SK-N-DZ (cell line): Measurements from ENCODE around the gene SORCS2. TPM values are rescaled to one million over a fixed set of nuclear protein-coding genes. Genes with fewer than 3 reads are reported as not detected.
A peak's percentile ranks its signal among the peaks of the same experiment; 100 is the strongest.

Experiments used
- DNase-seq: peaks from one replicate; pipeline ENCODE4 v3.0.0-alpha.2; 2015; ENCODE audit warnings: low spot score
- polyA plus RNA-seq, 2 experiments: library from polyadenylated mRNA; depleted of rRNA; stranded (reverse); fragments of >200 nt; gene quantifications; 2 replicates each; pipeline ENCODE4 v1.2.3, GENCODE V29; 2014

The SORCS2 gene
- polyA plus RNA-seq (2014; cell fraction: cytosol; rRNA removed) = not detected in 2 replicates
- not detected in 2 replicates for polyA plus RNA-seq (2014; cell fraction: nucleus; rRNA removed)

DNA sequence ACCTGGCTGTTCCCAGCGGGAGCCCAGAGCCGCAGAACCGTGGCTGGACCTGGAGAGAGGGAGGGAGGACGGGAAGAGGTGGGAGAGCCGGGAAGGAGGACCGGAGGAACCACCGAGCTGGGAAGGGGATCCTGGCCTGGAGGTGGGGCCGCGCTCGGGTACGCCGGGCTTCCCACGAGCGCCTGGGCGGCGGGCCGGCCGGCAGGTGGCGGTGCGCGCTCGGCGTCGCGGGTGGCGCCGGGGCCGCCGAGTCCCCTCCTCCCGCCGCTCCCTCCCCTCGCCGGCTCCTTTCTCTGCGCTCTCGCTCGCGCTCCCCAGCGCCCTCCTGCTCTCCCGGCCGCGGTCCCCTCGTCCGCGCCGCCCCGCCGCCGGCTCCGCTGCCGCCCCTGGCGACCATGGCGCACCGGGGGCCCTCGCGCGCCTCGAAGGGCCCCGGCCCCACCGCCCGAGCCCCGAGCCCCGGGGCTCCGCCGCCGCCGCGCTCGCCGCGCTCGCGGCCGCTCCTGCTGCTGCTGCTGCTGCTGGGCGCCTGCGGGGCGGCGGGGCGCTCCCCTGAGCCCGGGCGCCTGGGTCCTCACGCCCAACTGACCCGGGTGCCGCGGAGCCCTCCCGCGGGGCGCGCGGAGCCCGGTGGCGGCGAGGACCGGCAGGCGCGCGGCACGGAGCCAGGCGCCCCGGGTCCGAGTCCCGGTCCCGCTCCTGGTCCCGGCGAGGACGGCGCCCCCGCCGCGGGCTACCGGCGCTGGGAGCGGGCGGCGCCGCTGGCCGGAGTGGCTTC lies at the start of gene SORCS2:
TSS of gene SORCS2 (plus strand) at position 287 of the 778 bp plus-strand sequence.
- DNase-seq = peak; percentile 25

DNA sequence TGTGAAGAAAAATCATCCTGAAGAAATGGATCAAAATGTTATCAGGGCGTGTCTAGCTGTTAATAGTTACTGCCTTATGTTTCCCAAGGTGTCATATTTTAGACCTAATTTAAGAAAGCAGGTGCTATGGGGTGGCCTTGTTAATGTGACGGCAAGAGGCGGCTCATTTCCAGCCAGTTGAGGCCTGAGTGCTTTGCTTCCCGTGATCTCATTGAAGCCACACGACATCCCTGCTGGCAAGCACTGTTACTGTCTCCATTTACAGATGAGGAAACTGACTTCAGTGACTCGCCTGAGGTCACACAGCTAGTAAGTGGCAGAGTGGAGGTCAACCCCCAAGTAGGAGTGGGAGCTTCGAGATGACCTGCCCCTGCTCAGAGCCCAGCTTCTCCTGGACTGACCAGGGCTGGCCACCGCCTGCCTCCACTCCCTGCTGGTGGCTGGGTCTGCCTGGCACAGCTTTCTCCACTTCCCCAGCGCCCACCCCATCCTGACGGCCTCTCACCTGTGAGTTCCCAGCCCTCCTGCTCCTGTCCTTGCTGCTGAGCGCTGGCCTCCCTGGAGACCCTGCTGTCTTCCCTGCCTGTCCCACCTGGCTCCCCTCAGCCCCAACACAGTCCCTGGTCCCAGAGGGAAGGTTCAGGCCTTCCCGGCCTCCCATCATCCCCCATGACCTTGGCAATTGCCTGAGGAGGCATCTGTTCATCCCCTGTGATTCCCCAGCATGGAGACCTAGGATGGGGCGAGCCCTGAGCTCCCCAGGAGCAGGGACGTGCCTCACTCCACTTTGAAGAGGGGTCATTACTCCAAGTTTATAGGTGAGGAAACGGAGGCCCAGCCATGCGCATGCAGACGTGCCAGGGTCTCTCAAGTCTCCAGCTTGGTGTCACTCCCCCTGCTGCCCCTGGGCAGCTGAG lies 47.7 kb upstream of the SORCS2 start:
- no peak for DNase-seq

DNA sequence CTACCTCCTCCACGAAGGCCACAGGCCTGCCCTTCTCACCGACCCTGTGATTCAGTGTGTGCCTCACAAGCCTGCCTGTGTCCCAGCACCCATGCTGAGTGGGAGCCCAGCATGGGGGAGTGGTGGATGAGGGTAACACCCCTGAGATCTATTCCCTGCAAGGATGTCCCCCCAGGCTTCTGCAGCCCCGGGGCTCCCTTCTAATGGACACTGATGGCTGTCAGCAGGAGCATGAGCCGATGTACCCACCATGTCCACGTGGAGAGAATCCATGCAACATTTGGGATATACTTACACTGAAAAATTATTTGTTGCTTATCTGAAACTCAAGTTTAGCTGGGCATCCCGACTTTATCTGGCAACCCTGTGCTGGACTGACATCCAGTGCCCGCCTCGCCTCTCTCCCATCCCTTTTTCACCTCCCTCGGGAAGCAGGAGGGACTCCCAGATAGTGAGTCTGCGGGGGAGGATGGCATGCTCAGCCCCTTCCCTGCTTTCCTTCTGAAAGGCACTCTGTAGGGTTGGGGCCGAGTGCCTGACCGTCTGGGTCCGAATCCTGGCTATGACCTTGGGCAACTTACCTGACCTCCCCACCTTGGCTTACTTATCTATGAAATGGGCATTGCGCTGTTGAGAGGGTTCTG lies 46.9 kb upstream of the SORCS2 start:
- DNase-seq = no peak

DNA sequence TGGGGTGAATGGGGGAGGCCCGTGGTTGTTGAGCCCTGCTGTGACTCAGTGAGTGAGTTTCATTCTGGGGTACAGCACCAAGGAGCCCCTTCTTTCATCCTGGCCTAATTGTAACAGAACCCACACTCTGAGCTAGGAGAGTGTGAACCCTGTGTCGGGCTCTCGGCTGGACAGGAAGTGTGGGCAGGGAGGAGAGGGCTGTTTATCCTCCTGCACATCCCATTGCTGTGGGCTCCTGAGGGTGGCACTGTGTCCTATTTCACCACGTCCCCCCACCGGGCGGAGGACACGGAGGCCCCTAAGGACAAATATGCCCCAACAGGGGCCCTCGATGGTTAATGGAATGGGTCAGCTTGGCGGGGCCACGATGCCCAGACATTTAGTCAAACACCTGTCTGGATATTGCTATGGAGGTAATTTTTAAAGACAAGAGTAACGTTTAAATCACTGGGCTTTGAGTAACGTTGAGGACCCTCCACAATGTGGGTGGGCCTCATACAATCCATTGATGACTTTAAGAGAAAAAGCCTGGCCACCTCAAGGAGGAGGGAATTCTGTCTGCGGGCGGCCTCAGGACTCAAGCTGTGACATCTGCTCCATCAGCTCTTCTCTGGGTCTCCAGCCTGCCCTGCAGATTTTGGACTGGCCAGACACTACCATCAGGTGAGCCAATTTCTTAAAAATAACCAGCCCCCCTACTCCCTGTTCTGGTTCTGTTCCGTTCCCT lies 46.1 kb upstream of the SORCS2 start:
- no peak for DNase-seq

DNA sequence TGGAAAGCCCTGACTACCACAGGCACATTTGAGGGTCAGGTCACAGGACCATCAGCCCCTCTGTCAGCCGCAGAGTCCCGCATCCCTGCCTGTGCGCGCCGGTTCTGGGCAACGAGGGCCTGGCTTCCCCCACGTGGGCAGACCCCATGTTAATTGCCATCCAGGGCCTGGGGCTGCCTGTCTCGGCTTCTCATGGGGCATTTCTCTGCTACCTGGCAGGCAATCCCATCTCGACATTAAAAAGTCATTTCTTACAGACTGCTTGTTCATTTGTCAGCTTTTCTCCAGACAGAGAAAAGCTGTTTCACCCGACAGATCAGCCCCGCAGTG lies 45.6 kb upstream of the SORCS2 start:
- no peak for DNase-seq

DNA sequence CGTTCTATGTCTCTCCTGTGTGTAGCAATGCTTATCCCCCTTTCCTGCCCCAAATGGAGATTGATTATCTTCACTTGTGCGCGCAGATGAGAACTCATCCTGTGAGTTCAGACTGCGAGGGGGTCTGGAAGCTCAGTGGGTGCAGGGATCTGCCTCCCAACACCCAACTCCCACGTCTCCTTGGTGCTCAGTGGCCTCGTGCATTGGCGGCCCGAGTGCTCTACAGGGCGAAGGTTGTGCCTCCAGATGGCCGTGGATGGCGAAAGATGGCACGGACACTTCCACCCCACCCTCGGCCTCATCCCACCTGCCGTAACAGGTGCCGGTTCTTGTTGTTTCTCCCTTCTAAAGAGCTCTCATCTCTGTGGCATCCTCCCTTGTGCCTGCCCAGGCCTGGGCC lies 45.1 kb upstream of the SORCS2 start:
- DNase-seq = no peak

DNA sequence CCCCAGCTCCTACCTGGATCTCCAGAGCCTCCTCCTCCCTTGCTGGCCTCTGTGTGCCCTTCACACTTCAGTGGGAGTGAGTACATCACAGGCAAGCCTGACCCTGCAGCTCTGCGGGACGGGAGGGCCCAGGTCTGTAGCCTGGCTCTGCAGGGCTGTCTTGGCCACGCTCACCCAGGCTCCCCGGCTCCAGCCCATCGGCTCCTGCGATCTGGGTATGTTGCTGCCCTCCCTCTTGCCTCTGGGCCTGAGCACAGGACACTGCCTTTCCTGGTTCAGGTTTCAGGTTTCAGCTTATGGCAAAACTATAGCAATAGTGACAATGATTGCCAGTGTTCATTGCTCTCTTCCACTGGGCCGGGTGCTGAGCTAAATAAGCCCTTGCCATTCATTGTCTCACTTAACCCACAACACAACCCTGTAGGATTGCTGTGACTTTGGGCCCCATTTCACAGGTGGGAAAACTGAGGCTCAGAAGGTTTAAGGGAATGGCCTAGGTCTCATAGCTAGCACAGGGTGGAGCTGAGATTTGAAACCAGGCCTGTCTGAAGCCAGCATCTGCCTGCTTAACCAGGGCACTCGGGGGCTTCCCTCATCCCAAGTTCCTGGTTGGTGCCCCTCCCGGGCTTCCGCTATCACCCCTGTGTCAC lies 44.6 kb upstream of the SORCS2 start:
- DNase-seq = no peak

DNA sequence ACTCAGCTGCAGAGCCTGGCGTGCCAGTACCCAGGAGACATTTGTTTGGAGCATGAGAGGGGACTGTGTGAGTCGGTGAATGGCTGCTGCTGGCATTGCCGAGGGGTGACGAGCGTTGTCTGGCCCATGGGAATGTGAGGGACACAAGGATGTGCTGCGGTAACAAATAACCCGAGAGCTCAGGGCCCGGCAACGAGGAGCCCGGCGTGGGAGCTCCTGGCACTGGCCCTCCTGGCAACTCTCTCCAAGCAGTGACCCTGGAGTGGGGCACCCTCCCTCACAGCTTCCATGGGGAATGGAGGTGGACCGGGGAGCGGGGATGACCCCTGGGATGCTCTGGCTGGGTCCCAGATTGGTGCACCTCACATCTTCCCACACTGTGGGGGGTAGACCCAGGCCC lies 44.0 kb upstream of the SORCS2 start:
- DNase-seq = no peak

DNA sequence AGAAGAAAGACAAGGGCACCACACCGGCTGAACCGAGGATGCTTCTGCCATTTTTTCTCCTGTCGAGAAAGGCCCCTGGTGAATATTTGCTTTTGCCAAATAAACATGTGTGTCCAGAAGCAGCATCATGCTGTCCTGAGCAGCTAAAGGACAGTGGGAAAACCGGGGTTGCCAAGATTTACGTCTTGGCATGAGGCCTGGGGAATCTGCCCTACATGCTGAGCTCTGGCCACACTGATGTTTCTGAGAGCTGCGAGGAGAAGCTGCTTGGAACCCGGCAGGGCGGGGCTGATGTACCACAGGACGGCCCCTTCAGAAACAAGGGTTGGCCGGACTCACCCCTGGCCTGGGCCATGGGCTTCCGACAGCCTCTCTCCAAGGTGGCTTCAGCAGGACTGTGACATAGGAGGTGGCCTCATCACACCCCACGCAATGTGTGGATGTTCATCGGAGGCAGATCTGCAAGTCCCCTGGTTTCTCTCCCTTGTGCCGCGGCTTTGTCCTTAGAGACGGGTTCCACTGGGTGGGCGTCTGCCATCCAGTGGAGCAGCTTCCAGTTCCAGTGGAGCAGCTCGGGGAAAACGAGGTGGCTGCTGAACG lies 42.2 kb upstream of the SORCS2 start:
- DNase-seq = no peak

DNA sequence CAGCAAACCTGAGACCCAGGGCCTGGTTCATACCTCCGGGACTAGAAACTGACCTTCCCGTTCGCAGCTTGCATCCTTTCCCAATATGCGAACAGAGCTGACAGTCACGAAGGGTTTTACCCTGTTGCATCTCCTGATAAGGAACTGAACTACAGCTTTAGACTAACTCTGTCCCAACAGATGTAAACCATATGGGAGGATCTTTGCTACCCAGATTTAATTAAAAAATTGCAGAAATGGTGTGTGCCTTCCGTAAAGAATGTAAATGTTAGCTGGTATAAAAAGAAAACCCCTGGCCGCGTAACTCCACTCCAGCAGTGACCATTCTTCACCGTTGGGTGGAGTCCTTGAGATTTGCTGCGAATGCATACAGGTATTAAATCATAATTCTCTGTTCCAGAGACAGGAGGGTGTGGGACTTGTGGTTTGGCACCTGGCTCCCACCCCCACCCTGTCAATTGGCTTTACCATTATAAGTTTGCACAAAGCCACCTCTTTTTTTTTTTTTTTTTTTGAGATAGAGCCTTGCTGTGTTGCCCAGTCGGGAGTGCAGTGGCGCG lies 40.6 kb upstream of the SORCS2 start:
- no peak for DNase-seq

DNA sequence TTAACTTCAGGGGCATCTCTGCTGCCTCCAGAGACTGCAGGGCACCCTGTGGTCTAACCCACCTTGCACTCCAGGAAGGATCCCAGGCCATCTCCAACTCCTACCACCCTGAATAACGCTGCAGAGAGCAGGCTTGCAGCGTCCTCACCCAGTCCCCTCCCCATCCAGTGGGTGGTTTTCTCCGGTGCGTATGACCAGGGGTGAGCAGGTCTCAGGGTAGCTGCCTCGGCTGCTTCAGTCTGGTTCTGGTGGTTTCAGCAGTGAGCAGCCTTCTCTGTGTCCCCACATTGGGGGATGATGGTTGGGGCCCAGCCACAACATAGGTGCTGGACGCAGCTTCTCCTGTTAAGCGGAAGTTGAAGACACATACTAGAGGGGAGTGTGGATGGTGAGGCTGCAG lies 38.6 kb upstream of the SORCS2 start:
- no peak for DNase-seq

DNA sequence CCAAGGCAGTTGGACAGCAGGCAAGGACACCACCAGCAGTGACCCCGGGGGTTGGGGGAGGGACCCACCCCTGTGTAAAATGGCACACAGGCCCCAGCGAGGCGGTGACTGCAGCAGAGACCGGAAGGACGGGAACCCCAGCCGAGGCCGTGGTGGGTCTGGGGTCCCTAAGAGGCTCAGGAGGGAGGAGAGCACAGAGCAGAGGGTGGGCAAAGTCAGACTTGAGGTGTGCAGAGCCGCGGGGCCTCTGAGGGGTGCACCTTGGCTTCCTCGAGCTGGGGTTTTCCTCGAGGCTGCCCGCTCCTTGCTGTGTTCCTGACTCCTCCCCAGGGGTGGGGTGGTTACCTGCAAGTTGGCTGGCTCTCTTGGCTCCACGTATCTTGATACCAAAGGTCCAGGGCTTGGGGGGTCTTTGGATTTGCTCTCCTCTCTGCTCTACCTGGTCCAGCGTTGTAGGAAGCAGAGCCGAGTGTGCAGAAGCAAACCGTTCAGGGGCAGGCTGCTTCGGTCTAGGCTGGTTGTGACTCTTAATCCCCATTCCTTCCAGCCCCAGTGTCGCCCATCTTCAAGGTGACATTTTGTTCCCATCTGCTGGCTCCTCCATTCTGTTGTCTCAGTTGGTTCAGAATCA lies 37.9 kb upstream of the SORCS2 start:
- no peak for DNase-seq

DNA sequence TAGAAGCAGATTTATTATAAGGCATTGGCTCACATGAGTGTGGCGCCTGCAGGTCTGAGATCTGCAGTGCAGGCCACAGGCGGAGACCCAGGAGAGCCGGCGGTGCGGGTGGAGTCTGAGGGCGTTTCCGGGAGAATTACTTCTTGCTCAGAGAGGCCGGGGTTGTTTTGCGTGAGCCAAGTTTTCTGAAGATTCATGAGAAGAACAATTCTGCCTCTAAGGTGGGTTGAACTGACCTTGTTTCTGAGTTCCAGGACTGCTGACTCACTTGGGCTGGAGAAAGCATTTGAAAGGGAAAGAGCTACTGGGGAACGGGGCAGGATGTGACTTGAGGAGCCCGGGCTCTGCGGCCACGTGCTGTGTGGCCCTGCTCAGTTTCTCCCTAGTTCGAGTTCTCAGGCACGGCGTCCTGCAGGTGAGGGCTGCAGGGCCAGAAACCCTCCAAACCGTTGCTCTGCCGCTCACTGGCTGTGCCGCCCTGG lies 36.7 kb upstream of the SORCS2 start:
- no peak for DNase-seq

DNA sequence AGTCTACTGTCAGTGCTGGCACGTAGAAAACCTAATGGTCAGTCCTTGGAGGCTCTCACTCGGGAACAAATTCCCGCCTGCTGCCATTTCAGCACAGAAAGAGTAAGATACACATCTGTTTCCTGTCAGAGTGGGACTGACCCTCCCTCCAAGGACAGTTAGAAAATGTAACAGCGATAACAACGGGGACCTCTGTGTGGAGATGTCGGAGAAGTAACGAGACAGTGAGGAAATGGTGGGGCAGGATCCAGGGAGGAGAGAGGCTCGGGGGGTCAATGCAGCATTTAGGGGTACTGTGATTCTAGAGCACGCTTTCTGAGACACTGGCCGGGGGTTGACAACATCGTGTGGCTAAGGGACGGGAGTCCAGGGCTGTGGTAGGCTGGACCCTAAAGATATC lies 36.0 kb upstream of the SORCS2 start:
- DNase-seq = no peak

DNA sequence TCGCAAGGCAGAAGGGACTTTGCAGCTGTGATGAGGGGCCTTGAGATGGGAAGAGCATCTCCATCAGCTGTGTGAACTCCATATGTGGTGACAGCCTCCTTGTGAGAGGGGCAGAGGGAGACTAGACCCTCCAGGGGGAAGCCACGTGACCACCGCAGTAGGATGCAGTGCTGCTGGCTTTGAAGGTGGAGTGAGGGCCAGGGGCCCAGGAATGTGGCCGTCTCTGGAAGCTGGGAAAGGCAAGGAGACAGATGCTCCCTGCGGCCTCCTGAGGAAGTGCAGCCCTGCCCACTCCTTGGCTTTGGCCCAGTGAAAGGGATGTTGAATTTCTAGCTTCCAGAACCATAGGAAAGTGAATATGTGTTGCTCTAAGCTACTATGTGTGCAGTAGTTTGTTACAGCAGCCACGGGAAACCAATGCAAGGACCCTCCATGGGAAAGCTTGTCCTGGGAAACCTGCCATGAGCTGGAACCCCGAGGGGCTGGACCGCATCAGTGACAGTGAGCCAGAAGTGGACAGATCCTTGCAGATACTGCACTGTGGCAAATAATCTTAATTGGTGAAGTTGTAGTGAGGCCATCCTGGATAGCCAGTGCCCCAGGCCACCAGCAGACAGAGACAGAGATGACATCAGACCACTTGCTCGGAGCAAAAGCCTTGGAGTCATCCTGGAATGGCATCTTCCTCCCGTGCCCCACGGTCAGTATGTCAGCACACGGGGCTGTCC lies 35.4 kb upstream of the SORCS2 start:
- DNase-seq = peak; percentile 25

DNA sequence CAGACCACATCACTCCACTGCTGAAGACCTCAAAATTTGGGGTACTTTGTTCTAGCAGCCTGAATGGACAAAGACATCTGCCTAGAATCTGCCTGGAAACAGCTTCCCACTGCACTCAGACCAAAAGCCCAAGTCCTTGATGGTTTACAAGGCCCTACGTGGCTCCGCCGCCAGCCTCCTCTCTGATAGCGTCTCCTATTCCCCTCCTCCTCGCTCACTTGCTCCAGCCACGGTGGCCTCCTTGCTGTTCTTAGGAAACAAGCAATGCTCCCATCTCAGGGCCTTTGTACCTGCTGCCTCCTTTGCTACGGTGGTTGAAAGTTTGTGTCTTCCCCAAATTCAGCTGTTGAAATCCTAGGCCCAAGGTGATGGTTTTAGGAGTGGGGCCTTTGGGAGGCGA lies 34.7 kb upstream of the SORCS2 start:
- no peak for DNase-seq

DNA sequence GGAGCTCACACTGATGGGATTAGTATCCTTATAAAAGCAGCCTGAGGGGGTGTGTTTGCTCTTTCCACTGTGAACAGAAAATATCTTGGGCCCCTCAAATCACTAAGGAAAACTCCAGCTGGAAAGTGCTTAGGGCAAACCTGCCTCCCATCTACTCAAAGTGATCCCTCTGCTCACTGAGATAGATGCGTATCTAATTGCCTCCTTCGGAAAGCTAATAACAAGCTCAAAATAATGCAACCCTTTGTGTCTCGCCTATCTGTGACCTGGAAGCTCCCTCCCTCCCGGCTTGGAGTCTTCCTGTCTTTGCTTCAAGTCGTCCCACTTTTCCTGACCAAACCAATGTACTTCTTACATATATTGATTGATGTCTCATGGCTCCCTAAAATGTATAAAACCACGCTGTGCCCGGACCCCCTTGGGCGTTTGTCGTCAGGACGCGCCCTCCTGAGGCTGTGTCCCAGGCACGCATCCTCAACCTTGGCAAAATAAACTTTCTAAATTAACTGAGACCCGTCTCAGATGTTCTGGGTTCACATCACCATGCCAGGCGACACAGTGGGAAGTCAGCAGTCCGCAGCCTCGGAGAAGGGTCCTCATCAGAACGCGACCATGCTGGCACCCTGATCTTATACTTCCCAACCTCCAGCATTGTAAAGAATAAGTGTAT lies 34.1 kb upstream of the SORCS2 start:
- no peak for DNase-seq

DNA sequence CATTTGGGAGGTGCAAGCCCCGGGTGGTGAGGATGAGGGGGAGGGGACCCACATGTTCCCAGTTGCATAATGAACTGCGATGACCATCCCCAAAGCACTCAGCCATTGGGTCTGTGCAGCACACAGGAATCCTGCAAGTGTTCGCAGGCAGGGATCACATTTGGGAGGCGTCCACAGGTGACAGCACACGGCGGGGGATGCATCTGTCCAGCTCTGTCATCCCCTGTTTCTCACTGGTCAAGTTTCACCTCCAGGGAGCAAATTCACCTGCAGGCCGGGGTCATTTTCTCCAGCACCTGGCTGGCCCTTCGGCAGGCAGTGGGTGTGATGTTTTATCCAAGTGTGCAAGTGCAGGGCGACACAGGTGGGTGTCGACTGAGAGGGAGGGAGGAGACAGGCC lies 33.3 kb upstream of the SORCS2 start:
- no peak for DNase-seq
